ENCODE data around the gene MRPS23. TPM values are rescaled to one million over a fixed set of nuclear protein-coding genes. Genes with fewer than 3 reads are reported as not detected.

Gene MRPS23
- total and polyA plus RNA-seq, 2 of the 13 experiments (the other 11 are each of a cell fraction or from before 2014, with no cell fraction given), result 63.2 to 181 TPM

- TF ChIP-seq HOXA3 (CRISPR knock-in tag; IDR thresholded peaks at IDR 0.05) (peak; percentile 81), ZNF703 (CRISPR knock-in tag; IDR thresholded peaks at IDR 0.05; ENCODE audit: borderline replicate concordance) (0 out of 2 replicates have a peak, but pooled peaks have one; percentile 35), STAT5B (CRISPR knock-in tag; IDR thresholded peaks at IDR 0.05) (no peak), ZNF572 (CRISPR knock-in tag; IDR thresholded peaks at IDR 0.05) (no peak), ZNF333 (CRISPR knock-in tag; IDR thresholded peaks at IDR 0.05; ENCODE audit: borderline replicate concordance) (no peak), HNF4G (IDR thresholded peaks at IDR 0.05; ENCODE audit: borderline replicate concordance, low read depth, low read length) (peak; percentile 96), HNF4G (CRISPR knock-in tag; IDR thresholded peaks at IDR 0.05; ENCODE audit: borderline replicate concordance, low read depth) (peak; percentile 81; the same call in 1 of the 2 replicates), TP53 (CRISPR knock-in tag; conservative IDR thresholded peaks at IDR 0.05) (no peak), KAT2B (IDR thresholded peaks at IDR 0.05; ENCODE audit: borderline replicate concordance, low read depth, low read length) (no peak), MYC (CRISPR knock-in tag; IDR thresholded peaks at IDR 0.05; ENCODE audit: borderline replicate concordance) (peak; percentile 81; the same call in 1 of the 2 replicates), FOXA3 (CRISPR knock-in tag; IDR thresholded peaks at IDR 0.05) (peak; percentile 89), FOXK1 (CRISPR knock-in tag; IDR thresholded peaks at IDR 0.05; ENCODE audit: borderline replicate concordance, low read depth) (peak; percentile 67; the same call in 1 of the 2 replicates), GTF3A (CRISPR knock-in tag; conservative IDR thresholded peaks at IDR 0.05) (no peak), SRF (IDR thresholded peaks at IDR 0.05; ENCODE audit: low read depth, low read length) (no peak), ZFP41 (CRISPR knock-in tag; IDR thresholded peaks at IDR 0.05; ENCODE audit: borderline replicate concordance) (no peak), GABPA (IDR thresholded peaks at IDR 0.05; ENCODE audit: low read depth, low read length) (no peak), GABPA (CRISPR knock-in tag; IDR thresholded peaks at IDR 0.05; ENCODE audit: low read depth) (peak; percentile 39; the same call in 1 of the 2 replicates), MEIS1 (CRISPR knock-in tag; IDR thresholded peaks at IDR 0.05; ENCODE audit: borderline replicate concordance) (no peak), NFRKB (IDR thresholded peaks at IDR 0.05) (no peak), KLF12 (CRISPR knock-in tag; IDR thresholded peaks at IDR 0.05; ENCODE audit: borderline replicate concordance) (no peak), SAFB2 (CRISPR knock-in tag; IDR thresholded peaks at IDR 0.05; ENCODE audit: borderline replicate concordance, low read depth) (peak; percentile 46; the same call in 1 of the 2 replicates), ERF (CRISPR knock-in tag; IDR thresholded peaks at IDR 0.05) (0 out of 2 replicates have a peak, but pooled peaks have one; percentile 78), THYN1 (CRISPR knock-in tag; IDR thresholded peaks at IDR 0.05; ENCODE audit: borderline replicate concordance, low read depth) (no peak), CENPT (CRISPR knock-in tag; IDR thresholded peaks at IDR 0.05; ENCODE audit: low read depth) (no peak), MED13 (CRISPR knock-in tag; IDR thresholded peaks at IDR 0.05) (peak; percentile 65; the same call in 1 of the 2 replicates), ZNF766 (CRISPR knock-in tag; IDR thresholded peaks at IDR 0.05; ENCODE audit: borderline replicate concordance) (no peak)
- TF ChIP-seq, protein P1, sequence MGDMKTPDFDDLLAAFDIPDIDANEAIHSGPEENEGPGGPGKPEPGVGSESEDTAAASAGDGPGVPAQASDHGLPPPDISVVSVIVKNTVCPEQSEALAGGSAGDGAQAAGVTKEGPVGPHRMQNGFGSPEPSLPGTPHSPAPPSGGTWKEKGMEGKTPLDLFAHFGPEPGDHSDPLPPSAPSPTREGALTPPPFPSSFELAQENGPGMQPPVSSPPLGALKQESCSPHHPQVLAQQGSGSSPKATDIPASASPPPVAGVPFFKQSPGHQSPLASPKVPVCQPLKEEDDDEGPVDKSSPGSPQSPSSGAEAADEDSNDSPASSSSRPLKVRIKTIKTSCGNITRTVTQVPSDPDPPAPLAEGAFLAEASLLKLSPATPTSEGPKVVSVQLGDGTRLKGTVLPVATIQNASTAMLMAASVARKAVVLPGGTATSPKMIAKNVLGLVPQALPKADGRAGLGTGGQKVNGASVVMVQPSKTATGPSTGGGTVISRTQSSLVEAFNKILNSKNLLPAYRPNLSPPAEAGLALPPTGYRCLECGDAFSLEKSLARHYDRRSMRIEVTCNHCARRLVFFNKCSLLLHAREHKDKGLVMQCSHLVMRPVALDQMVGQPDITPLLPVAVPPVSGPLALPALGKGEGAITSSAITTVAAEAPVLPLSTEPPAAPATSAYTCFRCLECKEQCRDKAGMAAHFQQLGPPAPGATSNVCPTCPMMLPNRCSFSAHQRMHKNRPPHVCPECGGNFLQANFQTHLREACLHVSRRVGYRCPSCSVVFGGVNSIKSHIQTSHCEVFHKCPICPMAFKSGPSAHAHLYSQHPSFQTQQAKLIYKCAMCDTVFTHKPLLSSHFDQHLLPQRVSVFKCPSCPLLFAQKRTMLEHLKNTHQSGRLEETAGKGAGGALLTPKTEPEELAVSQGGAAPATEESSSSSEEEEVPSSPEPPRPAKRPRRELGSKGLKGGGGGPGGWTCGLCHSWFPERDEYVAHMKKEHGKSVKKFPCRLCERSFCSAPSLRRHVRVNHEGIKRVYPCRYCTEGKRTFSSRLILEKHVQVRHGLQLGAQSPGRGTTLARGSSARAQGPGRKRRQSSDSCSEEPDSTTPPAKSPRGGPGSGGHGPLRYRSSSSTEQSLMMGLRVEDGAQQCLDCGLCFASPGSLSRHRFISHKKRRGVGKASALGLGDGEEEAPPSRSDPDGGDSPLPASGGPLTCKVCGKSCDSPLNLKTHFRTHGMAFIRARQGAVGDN (CRISPR knock-in tag; IDR thresholded peaks at IDR 0.05), result no peak
- TF ChIP-seq, protein P2, sequence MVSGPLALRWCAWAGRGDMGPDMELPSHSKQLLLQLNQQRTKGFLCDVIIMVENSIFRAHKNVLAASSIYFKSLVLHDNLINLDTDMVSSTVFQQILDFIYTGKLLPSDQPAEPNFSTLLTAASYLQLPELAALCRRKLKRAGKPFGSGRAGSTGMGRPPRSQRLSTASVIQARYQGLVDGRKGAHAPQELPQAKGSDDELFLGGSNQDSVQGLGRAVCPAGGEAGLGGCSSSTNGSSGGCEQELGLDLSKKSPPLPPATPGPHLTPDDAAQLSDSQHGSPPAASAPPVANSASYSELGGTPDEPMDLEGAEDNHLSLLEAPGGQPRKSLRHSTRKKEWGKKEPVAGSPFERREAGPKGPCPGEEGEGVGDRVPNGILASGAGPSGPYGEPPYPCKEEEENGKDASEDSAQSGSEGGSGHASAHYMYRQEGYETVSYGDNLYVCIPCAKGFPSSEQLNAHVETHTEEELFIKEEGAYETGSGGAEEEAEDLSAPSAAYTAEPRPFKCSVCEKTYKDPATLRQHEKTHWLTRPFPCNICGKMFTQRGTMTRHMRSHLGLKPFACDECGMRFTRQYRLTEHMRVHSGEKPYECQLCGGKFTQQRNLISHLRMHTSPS (CRISPR knock-in tag; IDR thresholded peaks at IDR 0.05; ENCODE audit: low read depth), result no peak
Measured at GRCh38 chr17:57838453-57838852, 11.4 kb downstream of the MRPS23 start (continued).

All from HepG2 (cell line).